OCI-LY7 (cell line): ENCODE data around the gene MYL3. TPM values are rescaled to one million over a fixed set of nuclear protein-coding genes. Genes with fewer than 3 reads are reported as not detected.
A peak's percentile ranks its signal among the peaks of the same experiment; 100 is the strongest.

Source experiments
- BruUV-seq: library from RNA; stranded (reverse); fragments of 400-500 nt; replicated peaks from 2 replicates; lab custom pipeline; 2021; lab: Mats Ljungman, UMichigan
- CTCF ChIA-PET: fragments of 300-600 bp; sonication (Branson Sonifier 250); formaldehyde crosslinking; loops from one replicate; lab custom pipeline; 2022; ENCODE audit warnings: antibody characterized with exemption; ENCODE audit not compliant: unreplicated experiment; lab: Charles Lee
- POLR2A ChIA-PET: fragments of 300-600 bp; sonication (Branson Sonifier 250); formaldehyde crosslinking; loops from one replicate; lab custom pipeline; 2022; ENCODE audit warnings: antibody characterized with exemption; lab: Charles Lee
- DNase-seq: peaks from one replicate; pipeline ENCODE4 v3.0.0-alpha.2; 2015; ENCODE audit warnings: low spot score
- H2AFZ ChIP-seq: fragments of 200-600 bp; sonication (generic), shearing (Covaris generic); 2 replicates; pipeline ENCODE4 v1.6.1; 2014; ENCODE audit warnings: mild to moderate bottlenecking, antibody characterized with exemption, low read length, moderate library complexity
- H3K27ac ChIP-seq: fragments of 200-600 bp; sonication (generic); 2 replicates; pipeline ENCODE4 v1.5.1; 2014; ENCODE audit warnings: mixed run types, low read depth, mild to moderate bottlenecking, moderate library complexity, low read length, inconsistent platforms; ENCODE audit not compliant: poor library complexity, severe bottlenecking
- H3K36me3 ChIP-seq: fragments of 200-600 bp; sonication (generic); 2 replicates; pipeline ENCODE4 v1.6.1; 2014; ENCODE audit warnings: mild to moderate bottlenecking, antibody characterized with exemption, low read length, moderate library complexity, mixed read lengths; ENCODE audit not compliant: insufficient read depth
- H3K4me1 ChIP-seq: fragments of 200-600 bp; sonication (generic); 2 replicates; pipeline ENCODE4 v1.5.1; 2014; ENCODE audit warnings: mild to moderate bottlenecking, low read length; ENCODE audit not compliant: insufficient read depth, poor library complexity, severe bottlenecking
- H3K4me2 ChIP-seq: fragments of 200-600 bp; sonication (generic); 2 replicates; pipeline ENCODE4 v1.6.1; 2014; ENCODE audit warnings: mild to moderate bottlenecking, low read length
- H3K4me3 ChIP-seq: fragments of 200-600 bp; sonication (generic); 2 replicates; pipeline ENCODE4 v1.5.1; 2014; ENCODE audit warnings: mild to moderate bottlenecking, low read depth, low read length; ENCODE audit not compliant: poor library complexity, severe bottlenecking
- H3K79me2 ChIP-seq: fragments of 200-600 bp; sonication (generic); 2 replicates; pipeline ENCODE4 v1.6.1; 2016; ENCODE audit warnings: low read depth, mild to moderate bottlenecking, low read length, moderate library complexity, mixed read lengths; ENCODE audit not compliant: insufficient read depth
- H3K9me2 ChIP-seq: fragments of 200-600 bp; sonication (generic); 2 replicates; pipeline ENCODE4 v1.6.1; 2016; ENCODE audit warnings: mild to moderate bottlenecking, low read length, mixed read lengths; ENCODE audit not compliant: insufficient read depth
- H3K9me3 ChIP-seq: fragments of 200-600 bp; sonication (generic); 2 replicates; pipeline ENCODE4 v1.6.1; 2014; ENCODE audit warnings: mild to moderate bottlenecking, mixed run types, low read length, mixed read lengths
- H4K20me1 ChIP-seq: fragments of 200-600 bp; sonication (generic); 2 replicates; pipeline ENCODE4 v1.6.1; 2014; ENCODE audit warnings: mild to moderate bottlenecking, antibody characterized with exemption, low read length, moderate library complexity, mixed read lengths; ENCODE audit not compliant: insufficient read depth
- CTCF ChIP-seq: fragments of 200-600 bp; sonication (generic); conservative IDR thresholded peaks from 2 replicates; pipeline ENCODE4 v1.5.1; 2014; ENCODE audit warnings: mild to moderate bottlenecking, antibody characterized with exemption, low read length, moderate library complexity, mixed read lengths
- EZH2phosphoT487 ChIP-seq: fragments of 200-600 bp; sonication (generic); IDR thresholded peaks from 2 replicates; pipeline ENCODE4 v1.6.1; 2018; ENCODE audit warnings: low read depth, borderline replicate concordance, mild to moderate bottlenecking, mixed run types, antibody characterized with exemption, low read length, moderate library complexity, mixed read lengths
- intact Hi-C: fragments of 100-400 bp; cut with micrococcal nuclease; formaldehyde crosslinking; loops from one replicate; pipeline ENCODE4 v1.10.0; 2022; ENCODE audit not compliant: unreplicated experiment
- total RNA-seq, 2 experiments: library from RNA; depleted of rRNA in 1 of 2; stranded (reverse); fragments of >200 nt in 1 of 2; shearing (Covaris generic) in 1 of 2; gene quantifications; 2 replicates each; pipeline ENCODE4 v1.2.3, GENCODE V29; 2014 to 2022

MYL3 gene
- total RNA-seq, 2 experiments from 2014 or later: not detected

- Histone ChIP-seq H2AFZ (no peak overlapping the region), H3K4me3 (no peak overlapping the region), H3K36me3 (no peaks in the 10 kb centered on the region), H3K79me2 (no peaks in the 10 kb centered on the region), H3K4me2 (peak overlapping the region; percentile 20; the same call in 1 of the 2 replicates), H3K27ac (no peak overlapping the region), H3K4me1 (no peaks in the 10 kb centered on the region), H3K9me2 (no peaks in the 10 kb centered on the region), H4K20me1 (no peaks in the 10 kb centered on the region; the same call in 1 of the 2 replicates), H3K9me3 (no peaks in the 10 kb centered on the region)
- BruUV-seq: no TSS peak
- ChIA-PET POLR2A (no interaction called here), CTCF (no interaction called here)
- intact Hi-C loops: no loop called here
- no peak for TF ChIP-seq CTCF
- TF ChIP-seq EZH2phosphoT487: no peak
- DNase-seq: no peak
These were observed 20.0 kb upstream of the MYL3 start for GRCh38 chr3:46883054-46883829.

GRCh38 chr3:46882377-46883053 lies 19.3 kb upstream of the MYL3 start:
- no peak overlapping the region for H3K4me3 ChIP-seq
- BruUV-seq: no TSS peak

More at GRCh38 chr3:46882377-46883053, 19.3 kb upstream of the MYL3 start:
- intact Hi-C loops: no loop called here
- no peaks in the 10 kb centered on the region; the same call in 1 of the 2 replicates for H4K20me1 ChIP-seq
- ChIA-PET CTCF (no interaction called here), POLR2A (no interaction called here)
- no peak overlapping the region for H3K27ac ChIP-seq
- H3K79me2 ChIP-seq: no peaks in the 10 kb centered on the region
- no peak for DNase-seq
- no peaks in the 10 kb centered on the region for H3K36me3 ChIP-seq
- no peak overlapping the region for H2AFZ ChIP-seq
- H3K9me3 ChIP-seq: no peaks in the 10 kb centered on the region
- H3K9me2 ChIP-seq: no peaks in the 10 kb centered on the region
- H3K4me1 ChIP-seq: no peaks in the 10 kb centered on the region
- no peak for TF ChIP-seq EZH2phosphoT487
- TF ChIP-seq CTCF: no peak
- peak overlapping the region; percentile 20; the same call in 1 of the 2 replicates for H3K4me2 ChIP-seq
